Natural killer cell (primary cell): ENCODE results near the gene ANKFN1. TPM values are rescaled to one million over a fixed set of nuclear protein-coding genes. Genes with fewer than 3 reads are reported as not detected.
A peak's percentile ranks its signal among the peaks of the same experiment; 100 is the strongest.

Experiments
- ATAC-seq, 3 donors: fragments of 150-1000 bp in 2 of 3; fragments of 200-7000 bp in 1 of 3; cut with Tn5 transposase; 1 replicate in 1 of 3; 2 replicates in 2 of 3; pipeline ENCODE4 v1.10.0; 2021; ENCODE audit warnings: mild to moderate bottlenecking in 2 of 3, moderate library complexity in 2 of 3
- DNase-seq, 2 donors: peaks; one replicate each; pipeline versions ENCODE4 v3.0.0 to v3.0.0-alpha.2; 2013 to 2021; ENCODE audit warnings: mixed read lengths in 1 of 2
- H3K27ac ChIP-seq: one replicate; pipeline ENCODE4 v1.5.1; 2013; ENCODE audit warnings: mild to moderate bottlenecking, low read length
- H3K27me3 ChIP-seq: one replicate; pipeline ENCODE4 v1.6.1; 2013; ENCODE audit warnings: low read length; ENCODE audit not compliant: control insufficient read depth, insufficient read depth
- H3K36me3 ChIP-seq: one replicate; pipeline ENCODE4 v1.6.1; 2013; ENCODE audit warnings: low read length; ENCODE audit not compliant: control insufficient read depth, insufficient read depth
- H3K4me1 ChIP-seq: one replicate; pipeline ENCODE4 v1.6.1; 2013; ENCODE audit warnings: low read length; ENCODE audit not compliant: control insufficient read depth, insufficient read depth
- H3K4me3 ChIP-seq: one replicate; pipeline ENCODE4 v1.5.1; 2013; ENCODE audit warnings: low read length
- H3K9me3 ChIP-seq: one replicate; pipeline ENCODE4 v1.6.1; 2013; ENCODE audit warnings: low read length; ENCODE audit not compliant: control insufficient read depth, insufficient read depth
- H3K27ac Mint-ChIP-seq, 2 donors: one replicate each; pipeline ENCODE4 v1.8.0; 2022; ENCODE audit warnings: mild to moderate bottlenecking in 2 of 2, mixed read lengths in 2 of 2, moderate library complexity in 1 of 2
- H3K27me3 Mint-ChIP-seq, 2 donors: one replicate each; pipeline ENCODE4 v1.8.0; 2022; ENCODE audit warnings: low read depth in 2 of 2, mixed read lengths in 2 of 2
- H3K36me3 Mint-ChIP-seq: one replicate; pipeline ENCODE4 v1.8.0; 2022; ENCODE audit warnings: mixed read lengths
- H3K4me1 Mint-ChIP-seq, 2 donors: one replicate each; pipeline ENCODE4 v1.8.0; 2022; ENCODE audit warnings: mixed read lengths in 2 of 2
- H3K4me3 Mint-ChIP-seq: one replicate; pipeline ENCODE4 v1.8.0; 2022; ENCODE audit warnings: mild to moderate bottlenecking, moderate library complexity, mixed read lengths
- H3K9me3 Mint-ChIP-seq, 2 donors: one replicate each; pipeline ENCODE4 v1.8.0; 2022; ENCODE audit warnings: mixed read lengths in 2 of 2
- WGBS: methylation state at CpG from one replicate; pipeline ENCODE4 v1.1.7; 2013; ENCODE audit warnings: missing lambda C conversion rate; ENCODE audit not compliant: insufficient coverage; 5-methylcytosine and 5-hydroxymethylcytosine counted together
- intact Hi-C: fragments of 100-400 bp; cut with micrococcal nuclease; formaldehyde crosslinking; loops from one replicate; pipeline ENCODE4 v1.14.2; 2022
- total RNA-seq, 4 donors: library from RNA; stranded (reverse); fragments of 120-200 nt in 1 of 4; gene quantifications; one replicate each; pipeline versions ENCODE4 v1.2.3 to v1.2.4, GENCODE V29; 2013 to 2022
- TF ChIP-seq, protein P1 (sequence below): fragments of 200-600 bp; IDR thresholded peaks from one replicate; pipeline ENCODE4 v1.8.0; 2022; ENCODE audit warnings: antibody characterized with exemption

Gene ANKFN1
- total RNA-seq, 3 donors from 2014 or later (not counting 1 experiment from before 2014, with no cell fraction given) = not detected

GRCh38 chr17:56291226-56291805 is 138.0 kb downstream of the ANKFN1 start:
- H3K9me3 Mint-ChIP-seq = no peaks in the 10 kb centered on the region
- Histone ChIP-seq H3K27ac (no peak overlapping the region), H3K4me3 (no peak overlapping the region), H3K4me1 (no peaks in the 10 kb centered on the region), H3K36me3 (no peaks in the 10 kb centered on the region), H3K9me3 (no peaks in the 10 kb centered on the region), H3K27me3 (no peaks in the 10 kb centered on the region)
- ATAC-seq (no peak), DNase-seq (no peak)
- H3K36me3 Mint-ChIP-seq = no peaks in the 10 kb centered on the region
- H3K27ac Mint-ChIP-seq = no peak overlapping the region
- TF ChIP-seq, protein P1, sequence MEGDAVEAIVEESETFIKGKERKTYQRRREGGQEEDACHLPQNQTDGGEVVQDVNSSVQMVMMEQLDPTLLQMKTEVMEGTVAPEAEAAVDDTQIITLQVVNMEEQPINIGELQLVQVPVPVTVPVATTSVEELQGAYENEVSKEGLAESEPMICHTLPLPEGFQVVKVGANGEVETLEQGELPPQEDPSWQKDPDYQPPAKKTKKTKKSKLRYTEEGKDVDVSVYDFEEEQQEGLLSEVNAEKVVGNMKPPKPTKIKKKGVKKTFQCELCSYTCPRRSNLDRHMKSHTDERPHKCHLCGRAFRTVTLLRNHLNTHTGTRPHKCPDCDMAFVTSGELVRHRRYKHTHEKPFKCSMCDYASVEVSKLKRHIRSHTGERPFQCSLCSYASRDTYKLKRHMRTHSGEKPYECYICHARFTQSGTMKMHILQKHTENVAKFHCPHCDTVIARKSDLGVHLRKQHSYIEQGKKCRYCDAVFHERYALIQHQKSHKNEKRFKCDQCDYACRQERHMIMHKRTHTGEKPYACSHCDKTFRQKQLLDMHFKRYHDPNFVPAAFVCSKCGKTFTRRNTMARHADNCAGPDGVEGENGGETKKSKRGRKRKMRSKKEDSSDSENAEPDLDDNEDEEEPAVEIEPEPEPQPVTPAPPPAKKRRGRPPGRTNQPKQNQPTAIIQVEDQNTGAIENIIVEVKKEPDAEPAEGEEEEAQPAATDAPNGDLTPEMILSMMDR = no peak
- no peak overlapping the region for H3K4me3 Mint-ChIP-seq
- H3K4me1 Mint-ChIP-seq = peaks cover 11% of the 10 kb centered on the region in 2 donors
- intact Hi-C loops = no loop called here
- no peaks in the 10 kb centered on the region for H3K27me3 Mint-ChIP-seq
- 100% methylated on average over 1 of the region's 1 CpG for WGBS

DNA sequence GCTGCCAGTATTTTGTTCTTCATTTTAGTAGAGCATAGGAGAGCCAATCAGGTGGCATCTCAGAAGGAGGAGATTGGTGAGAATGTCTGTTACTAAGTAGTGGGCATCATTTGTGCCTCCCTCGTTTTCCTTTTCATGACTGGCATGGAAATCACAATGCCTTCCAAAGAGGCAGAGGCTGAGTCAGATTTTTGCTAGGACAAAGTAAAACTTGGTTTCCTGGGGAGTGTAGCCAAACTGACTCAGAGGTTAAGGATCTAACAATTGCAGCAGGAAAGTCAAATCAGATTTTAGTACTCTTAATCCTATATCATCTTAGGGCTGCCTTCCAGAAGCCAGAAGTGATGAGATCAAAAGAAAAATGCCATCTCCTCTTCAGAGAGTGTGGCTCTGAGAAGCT is 138.7 kb downstream of the ANKFN1 start:
- H3K27ac ChIP-seq = no peak overlapping the region
- TF ChIP-seq, protein P1 = no peak
- ATAC-seq (no peak), DNase-seq (no peak)
- Mint-ChIP-seq H3K9me3 (no peaks in the 10 kb centered on the region), H3K27me3 (no peaks in the 10 kb centered on the region), H3K4me3 (no peak overlapping the region), H3K4me1 (peaks cover 15 to 16% of the 10 kb centered on the region in 2 donors), H3K36me3 (no peaks in the 10 kb centered on the region), H3K27ac (no peak overlapping the region)
- intact Hi-C loops = no loop called here
- 68% methylated on average over 1 of the region's 1 CpG for WGBS
- no peaks in the 10 kb centered on the region for H3K9me3 ChIP-seq
- peaks cover under 1% of the 10 kb centered on the region for H3K4me1 ChIP-seq
- no peaks in the 10 kb centered on the region for H3K27me3 ChIP-seq
- no peak overlapping the region for H3K4me3 ChIP-seq
- H3K36me3 ChIP-seq = no peaks in the 10 kb centered on the region

- Histone ChIP-seq H3K9me3 (no peaks in the 10 kb centered on the region), H3K4me1 (peaks cover 3% of the 10 kb centered on the region), H3K27ac (no peak overlapping the region), H3K27me3 (no peaks in the 10 kb centered on the region), H3K36me3 (no peaks in the 10 kb centered on the region), H3K4me3 (no peak overlapping the region)
- ATAC-seq (no peak), DNase-seq (no peak)
- no peak overlapping the region for H3K4me3 Mint-ChIP-seq
- H3K9me3 Mint-ChIP-seq = no peaks in the 10 kb centered on the region
- H3K27ac Mint-ChIP-seq = no peak overlapping the region
- peaks cover 19 to 21% of the 10 kb centered on the region in 2 donors for H3K4me1 Mint-ChIP-seq
- H3K27me3 Mint-ChIP-seq = no peaks in the 10 kb centered on the region
- no peaks in the 10 kb centered on the region for H3K36me3 Mint-ChIP-seq
- intact Hi-C loops = no loop called here
- TF ChIP-seq, protein P1 = no peak
Observed at GRCh38 chr17:56292578-56292977, 139.3 kb downstream of the ANKFN1 start.

GRCh38 chr17:56297184-56297583 is 143.9 kb downstream of the ANKFN1 start:
- H3K27me3 ChIP-seq = no peaks in the 10 kb centered on the region
- H3K4me3 ChIP-seq = no peak overlapping the region
- intact Hi-C loops = no loop called here
- no peaks in the 10 kb centered on the region for H3K36me3 Mint-ChIP-seq
- DNase-seq = peak in 1 of 2 donors; percentile 30
- H3K9me3 ChIP-seq = no peaks in the 10 kb centered on the region
- H3K4me1 Mint-ChIP-seq = peaks cover 13 to 14% of the 10 kb centered on the region in 2 donors
- peak overlapping the region in 1 of 2 donors; percentile 1 for H3K27ac Mint-ChIP-seq
- no peak overlapping the region for H3K27ac ChIP-seq
- peaks cover 3% of the 10 kb centered on the region for H3K4me1 ChIP-seq
- H3K4me3 Mint-ChIP-seq = peak overlapping the region; percentile 18
- TF ChIP-seq, protein P1 = no peak
- peak in 1 of 3 donors; percentile 57 for ATAC-seq
- H3K27me3 Mint-ChIP-seq = peaks cover 5 to 28% of the 10 kb centered on the region in 2 donors
- 9% methylated on average over 7 of the region's 7 CpGs for WGBS
- no peaks in the 10 kb centered on the region for H3K36me3 ChIP-seq
- H3K9me3 Mint-ChIP-seq = no peaks in the 10 kb centered on the region
